Caki2 (cell line): ENCODE data around the gene RSBN1. TPM values are rescaled to one million over a fixed set of nuclear protein-coding genes. Genes with fewer than 3 reads are reported as not detected.

Experiments used
- DNase-seq: peaks from one replicate; pipeline ENCODE4 v3.0.0-alpha.2; 2015; ENCODE audit warnings: low read depth
- in situ Hi-C: cut with HindIII; loops from 2 replicates; pipeline ENCODE4 v1.10.0; 2016; ENCODE audit warnings: low sequenced_read_pairs, low pct_unique_long_range_greater_than_20kb, mixed read lengths
- total RNA-seq: library from RNA; depleted of rRNA; stranded (reverse); fragments of >200 nt; shearing (Covaris generic); gene quantifications from 2 replicates; pipeline ENCODE4 v1.2.3, GENCODE V29; 2014; ENCODE audit warnings: low replicate concordance

RSBN1 gene
- total RNA-seq, 1 experiment from 2014 or later = 6.1 TPM

DNA sequence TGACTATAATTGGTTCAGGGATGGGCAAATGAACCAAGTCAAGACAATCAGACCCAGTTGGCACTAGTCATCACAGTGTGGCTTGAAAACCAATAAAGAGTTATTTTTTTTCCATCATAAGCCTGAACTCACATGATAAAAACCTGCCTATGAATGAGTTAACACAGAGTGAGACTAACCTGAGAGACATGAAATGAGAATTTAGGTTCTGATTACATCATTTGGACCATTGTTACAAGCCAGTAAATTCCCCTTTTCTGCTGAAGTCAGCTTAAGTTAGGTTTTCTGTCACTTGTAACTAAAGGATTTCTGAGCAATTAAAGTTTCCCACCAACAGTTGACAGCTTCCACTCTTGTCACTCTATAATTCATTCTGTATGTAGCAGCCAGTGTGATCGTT is 9.6 kb upstream of the RSBN1 start:
- in situ Hi-C loops = no loop called here
- no peak for DNase-seq

DNA sequence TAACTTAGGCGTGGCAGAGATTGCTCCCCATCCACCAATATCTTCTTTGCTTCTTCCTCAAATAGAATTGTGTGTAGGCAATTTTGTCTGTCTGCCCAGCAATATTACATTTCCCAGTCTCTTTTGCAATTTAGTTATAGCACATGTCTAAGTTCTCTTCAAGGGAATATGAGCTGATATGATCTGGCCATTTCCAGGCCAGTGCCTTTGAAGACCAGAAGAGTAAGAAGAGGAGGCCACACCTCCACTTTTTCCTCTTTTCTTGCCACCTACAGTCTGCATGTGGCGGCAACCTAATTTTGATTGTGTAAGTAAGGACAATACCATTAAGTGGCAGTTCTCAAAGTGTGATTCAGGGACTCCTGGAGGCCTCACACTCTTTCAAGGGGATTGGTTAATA is 6.3 kb upstream of the RSBN1 start:
- in situ Hi-C loops = no loop called here

DNA sequence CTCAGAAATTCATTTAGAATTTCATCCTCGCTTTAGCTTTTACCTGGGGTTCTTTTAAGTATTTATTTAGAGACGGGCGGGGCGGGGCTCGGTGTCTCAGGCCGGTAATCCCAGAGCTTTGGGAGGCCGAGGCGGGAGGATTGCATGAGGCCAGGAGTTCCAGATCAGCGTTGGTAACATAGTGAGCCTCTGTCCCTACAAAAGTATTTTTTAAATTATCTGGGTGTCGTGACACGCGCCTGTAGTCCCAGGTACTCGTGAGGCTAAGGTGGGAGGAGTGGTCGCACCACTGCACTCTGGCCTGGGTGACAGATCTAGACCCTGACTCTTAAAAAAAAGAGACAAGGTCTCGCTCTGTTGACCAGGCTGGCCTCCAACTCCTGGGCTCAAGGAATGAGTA is 942 bp upstream of the RSBN1 start:
- in situ Hi-C loops = no loop called here
- DNase-seq = no peak

More for the DNA sequence above, 6.3 kb upstream of the RSBN1 start:
- no peak for DNase-seq

DNA sequence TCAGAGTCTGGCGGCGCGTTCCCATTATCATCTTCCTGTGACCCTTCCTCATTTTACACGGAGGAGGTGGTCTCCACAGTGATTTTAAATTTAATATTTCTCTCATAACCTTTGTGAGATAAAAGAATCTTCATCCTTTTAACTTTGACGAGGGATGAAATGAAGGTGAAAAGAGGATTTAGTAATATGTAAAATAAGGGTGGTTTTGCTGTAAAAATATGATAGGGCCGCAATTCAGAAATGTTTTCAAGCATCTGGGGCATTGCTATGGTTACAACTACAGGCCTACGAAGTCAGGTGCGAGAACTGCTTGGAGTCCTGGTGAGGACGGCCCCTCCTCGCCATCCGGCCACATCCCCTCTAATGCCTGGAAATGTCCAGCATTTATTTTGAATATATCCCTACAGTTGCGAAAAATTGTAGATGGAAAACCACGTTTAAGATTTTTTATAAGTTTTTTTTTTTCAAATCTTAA is 422 bp upstream of the RSBN1 start:
- in situ Hi-C loops = no loop called here

DNA sequence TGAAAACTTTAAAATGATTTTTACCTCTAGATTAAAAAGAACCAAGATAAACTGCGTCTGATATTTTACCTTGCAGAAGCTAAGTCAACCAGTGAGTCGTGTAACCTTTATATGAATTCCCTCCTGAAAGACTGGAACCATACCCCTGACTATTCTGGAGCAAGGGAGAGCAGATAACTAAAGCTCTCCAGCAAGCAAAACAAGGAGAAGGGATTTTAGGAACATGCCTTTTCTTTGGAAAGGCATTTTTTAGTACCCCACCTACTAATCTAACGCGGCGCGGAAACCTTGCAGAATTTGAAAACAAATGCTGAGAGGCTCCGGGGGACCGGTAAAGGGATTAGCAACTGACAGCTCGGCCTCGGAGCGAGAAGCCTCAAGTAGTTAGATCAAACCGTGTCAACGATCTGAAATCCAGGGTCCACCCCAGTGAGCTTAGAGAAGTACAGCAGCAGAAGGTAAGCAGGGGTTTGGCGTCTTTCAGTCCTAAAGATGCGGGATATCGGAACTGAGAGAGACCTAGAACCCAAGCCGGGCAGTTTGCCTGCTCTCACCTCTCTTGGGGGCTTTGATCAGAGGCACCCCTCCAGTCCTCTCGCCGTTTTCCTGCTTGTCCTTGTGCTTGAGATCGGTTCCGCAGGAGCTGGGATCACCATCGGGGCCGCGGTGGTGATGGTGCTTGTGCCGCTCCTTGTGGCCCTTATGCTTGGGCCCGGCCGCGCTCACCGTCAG is 954 bp downstream of the RSBN1 start:
- peak; percentile 33 for DNase-seq
- in situ Hi-C loops = no loop called here

More for the DNA sequence above, 422 bp upstream of the RSBN1 start:
- DNase-seq = no peak

DNA sequence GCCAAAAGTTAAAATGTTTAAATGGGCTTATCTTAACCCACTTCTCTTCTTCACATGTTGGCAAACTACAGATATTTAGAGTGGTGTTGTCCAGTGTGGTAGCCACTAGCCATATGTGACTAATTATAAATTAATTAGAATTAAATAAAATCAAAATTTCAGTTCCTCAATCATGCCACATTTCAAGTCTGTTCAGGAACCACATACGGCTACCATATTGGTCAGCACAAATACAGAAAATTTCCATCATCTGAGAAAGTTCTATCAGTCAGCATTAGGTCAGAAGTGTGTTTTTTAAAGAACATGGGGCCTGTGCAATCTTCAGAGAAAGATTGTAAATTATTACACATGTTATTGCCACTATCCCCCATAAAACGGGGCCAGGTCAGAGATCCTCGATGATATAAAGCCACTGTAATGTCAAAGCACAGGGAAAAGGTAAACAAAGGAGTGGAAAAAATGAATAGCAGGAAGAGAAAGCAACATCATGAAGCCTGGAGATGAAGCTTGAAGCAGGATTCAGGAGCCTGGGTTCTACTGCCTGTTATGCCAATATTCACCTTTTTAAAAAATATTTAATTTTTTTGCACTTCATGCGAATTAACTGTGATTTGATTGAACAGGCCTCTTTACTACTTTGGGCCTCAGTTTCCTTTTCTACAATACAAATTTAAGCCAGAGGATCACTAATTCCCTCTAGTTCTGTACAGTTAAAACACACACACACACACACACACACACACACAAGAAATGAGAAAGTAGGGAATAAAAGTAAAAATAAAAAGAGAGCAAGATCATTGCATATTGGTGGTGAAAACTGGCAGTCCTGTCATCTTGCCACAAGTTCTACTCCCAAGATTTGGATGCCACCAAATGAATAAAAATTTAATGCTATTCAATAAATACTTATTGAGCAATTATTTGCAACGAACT is 2.3 kb downstream of the RSBN1 start:
- in situ Hi-C loops = no loop called here
- DNase-seq = peak; percentile 43

DNA sequence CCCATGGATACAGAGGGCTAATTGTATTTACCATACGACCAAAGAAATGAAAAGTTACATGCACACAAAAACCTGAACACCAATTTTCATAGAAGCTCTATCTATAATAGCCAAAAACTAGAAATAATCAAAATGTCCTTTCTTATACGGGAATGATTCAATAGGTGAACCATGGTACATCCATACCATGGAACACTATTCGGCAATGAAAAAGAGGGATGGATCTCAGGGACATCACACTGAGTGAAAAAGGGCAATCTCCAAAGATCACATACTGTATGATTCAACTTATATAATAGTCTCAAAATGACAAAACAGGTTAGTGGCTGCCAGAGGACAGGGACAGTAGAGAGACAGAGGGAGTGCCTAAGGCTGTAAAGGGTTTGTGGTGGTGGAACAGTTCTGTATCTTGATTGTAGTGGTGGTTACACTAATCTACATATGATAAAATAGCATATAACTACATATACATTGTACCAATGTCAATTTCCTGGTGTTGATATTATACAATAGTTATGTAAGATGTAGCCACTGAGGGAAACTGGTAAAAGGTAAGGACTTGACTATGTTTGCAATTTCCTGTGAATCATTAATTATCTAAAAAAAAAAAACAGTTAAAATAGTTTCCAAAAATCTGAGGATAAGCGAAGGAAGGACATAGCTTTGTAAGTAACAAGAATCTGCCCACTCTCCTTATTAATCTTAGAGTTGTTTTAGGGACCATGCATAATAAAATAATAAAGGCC is 3.7 kb downstream of the RSBN1 start:
- no peak for DNase-seq
- in situ Hi-C loops = no loop called here

DNA sequence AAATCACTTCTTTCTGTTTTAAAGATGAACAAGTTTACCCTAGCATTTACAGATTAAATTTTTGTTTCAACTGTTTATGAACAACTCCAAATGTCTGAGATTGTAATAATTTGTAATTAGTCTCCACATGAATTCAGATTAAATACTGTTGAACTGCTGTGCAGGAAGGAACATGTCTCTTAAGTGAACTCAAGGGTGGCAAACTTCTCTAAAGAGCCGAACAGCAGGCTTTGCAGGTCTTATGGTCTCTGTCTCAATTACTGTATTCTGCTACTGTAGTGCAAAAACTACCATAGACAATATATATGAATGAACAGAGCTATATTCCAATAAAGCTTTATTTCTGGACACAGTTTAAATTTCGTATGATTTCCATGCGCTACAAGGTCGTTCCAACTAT is 6.6 kb downstream of the RSBN1 start:
- in situ Hi-C loops = no loop called here
- no peak for DNase-seq

DNA sequence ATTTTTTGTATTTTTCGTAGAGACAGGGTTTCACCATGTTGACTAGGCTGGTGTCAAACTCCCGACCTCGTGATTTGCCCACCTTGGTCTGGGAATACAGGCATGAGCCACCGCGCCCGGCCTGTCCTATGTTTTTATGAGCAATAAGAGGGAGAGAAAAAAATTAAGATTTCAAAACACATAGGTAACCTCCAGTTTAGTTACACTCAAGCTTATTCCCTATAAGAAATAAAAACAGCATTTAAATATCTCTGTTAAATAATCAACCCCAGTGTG is 7.1 kb downstream of the RSBN1 start:
- in situ Hi-C loops = no loop called here
- no peak for DNase-seq

DNA sequence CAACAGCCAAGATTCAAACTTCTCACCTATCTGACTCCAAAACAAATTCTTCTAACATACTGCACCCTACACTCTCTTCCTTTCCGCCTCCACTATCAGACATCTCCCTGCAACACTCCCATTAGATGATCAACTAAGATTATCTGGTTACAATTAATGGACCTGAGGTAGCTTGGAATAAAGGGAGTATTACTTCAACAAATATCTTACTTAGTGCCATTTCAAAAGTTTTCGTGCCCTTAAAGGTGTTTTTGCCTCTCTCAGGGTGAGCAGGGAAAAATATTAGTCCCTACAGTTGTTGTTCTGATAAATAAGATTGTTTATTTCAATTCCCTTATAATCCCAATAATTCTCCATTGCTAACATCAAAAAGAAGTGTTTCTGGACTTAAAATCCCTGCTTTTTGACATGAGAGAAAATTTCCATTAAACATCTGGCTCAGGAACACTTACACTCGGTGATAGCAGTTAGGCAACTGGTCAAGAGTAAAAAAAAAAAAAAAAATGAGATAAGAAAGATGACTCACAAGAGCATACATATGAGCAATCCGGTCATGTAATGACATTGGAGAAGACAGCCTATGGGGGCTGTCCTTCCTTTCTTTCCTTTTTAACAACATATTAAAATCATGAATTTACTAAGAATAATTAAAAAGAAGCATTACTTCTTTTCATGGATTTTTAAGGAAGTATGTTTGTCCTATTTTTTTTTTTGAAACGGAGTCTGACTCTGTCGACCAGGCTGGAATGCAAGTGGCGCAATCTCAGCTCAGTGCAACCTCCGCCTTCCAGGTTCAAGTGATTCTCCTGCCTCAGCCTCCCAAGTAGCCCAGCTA is 7.6 kb downstream of the RSBN1 start:
- peak; percentile 60 for DNase-seq
- in situ Hi-C loops = no loop called here

DNA sequence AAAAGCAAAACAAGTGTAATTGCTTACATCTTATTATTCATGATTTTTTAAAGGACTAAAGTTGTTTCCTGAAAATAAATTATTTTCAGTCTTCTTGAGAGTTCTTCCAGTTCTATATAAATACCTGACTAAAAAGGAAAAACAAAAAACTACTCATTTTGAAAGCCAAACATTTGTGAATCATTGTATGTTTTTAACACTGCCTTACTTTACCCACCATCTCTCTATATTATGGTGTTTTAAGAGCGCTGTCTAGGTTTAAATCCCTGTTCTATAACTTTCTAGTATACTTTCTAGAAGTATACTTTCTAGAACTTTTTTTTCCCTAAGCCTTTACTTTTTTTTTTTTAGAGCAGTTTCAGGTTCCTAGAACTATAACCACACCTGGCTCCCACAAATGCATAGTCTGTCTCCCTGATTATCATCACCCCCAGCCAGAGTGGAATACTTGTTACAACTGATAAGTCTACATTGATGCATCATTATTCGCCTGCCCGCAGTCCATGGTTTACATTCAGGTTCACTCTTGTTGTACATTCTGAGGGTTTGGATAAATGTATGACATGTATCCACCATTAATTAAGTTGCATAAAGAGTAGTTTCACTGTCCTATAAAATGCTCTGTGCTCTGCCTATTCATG is 9.8 kb downstream of the RSBN1 start:
- in situ Hi-C loops = no loop called here
- DNase-seq = no peak

DNA sequence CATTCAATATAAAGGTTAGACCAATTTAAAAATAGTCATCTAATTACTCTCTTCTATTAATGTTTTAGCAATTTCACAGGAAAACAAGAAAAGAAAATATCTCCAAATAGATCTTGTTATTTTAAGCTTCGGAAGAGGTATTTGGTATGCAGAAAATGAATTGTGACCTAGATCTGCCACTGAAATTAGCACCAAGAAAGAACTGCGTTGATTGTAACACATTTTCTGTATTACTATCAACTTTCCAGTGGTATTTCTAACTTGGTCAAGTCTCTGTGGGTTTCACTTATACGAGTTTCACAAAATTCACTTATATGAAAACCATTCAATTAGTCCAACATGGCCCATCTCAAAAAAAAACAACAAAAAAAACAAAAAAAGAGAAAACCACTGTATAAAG is 11.8 kb downstream of the RSBN1 start:
- in situ Hi-C loops = no loop called here
- DNase-seq = no peak

DNA sequence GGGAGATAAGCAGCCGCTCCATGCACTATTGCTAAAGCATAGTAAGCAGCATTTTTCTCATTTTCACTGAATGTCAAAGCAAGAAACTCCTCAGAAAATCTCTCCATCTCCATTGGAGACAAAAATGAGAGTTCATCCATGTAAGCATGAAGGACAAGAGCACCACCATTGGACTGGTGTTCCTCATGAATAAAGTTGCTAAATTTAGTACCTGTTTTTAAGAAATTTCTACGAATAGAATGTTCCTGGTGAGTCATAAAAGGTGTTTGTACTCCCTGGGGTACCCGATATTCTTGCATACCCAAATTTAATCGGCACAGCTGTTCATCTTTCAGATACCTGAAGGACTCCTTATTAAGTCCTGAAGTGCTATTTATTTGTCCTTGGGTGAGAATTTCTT is 14.8 kb downstream of the RSBN1 start:
- DNase-seq = no peak
- in situ Hi-C loops = no loop called here

DNA sequence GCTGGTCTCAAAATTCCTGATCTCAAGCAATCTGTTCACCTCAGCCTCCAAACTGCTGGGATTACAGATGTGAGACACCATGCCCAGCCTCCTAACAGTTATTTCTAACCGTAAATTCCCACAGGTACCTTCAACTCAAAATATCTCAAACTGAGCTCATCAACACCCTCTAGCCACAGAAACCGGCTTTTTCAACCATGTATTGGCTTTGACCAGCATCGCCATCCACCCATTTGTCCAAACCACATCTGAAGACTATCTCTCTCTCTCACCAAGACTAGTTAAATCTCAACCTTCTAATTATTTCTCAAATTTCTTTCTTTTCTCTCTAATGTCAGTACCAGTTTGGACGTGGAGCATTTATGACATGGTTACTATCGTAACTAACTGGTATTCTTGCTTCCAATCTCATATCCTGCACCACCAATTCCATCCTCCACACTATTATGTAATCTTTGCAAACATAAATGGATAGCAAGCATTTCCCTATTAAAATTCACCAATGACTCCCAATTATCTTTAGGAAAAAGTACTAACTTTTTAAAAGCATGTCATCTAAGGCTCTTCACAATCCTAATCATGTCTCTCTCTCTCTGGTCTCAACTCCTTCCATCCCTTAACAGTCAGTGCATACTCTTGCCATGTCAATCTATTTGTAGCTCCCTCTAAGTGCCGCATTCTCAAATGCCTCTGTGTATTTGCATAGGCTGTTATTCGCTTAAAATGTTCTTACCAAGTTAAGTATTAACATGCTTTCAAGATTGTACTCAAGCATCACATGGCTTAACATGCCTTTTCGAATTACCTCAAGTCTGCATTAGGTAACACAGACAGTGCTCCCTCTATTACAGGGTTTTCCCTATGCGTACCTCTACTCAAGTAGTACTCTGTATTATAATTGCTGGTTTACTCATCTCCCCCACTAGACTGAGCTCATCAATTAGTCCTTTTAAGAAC is 18.1 kb downstream of the RSBN1 start:
- no peak for DNase-seq
- in situ Hi-C loops = no loop called here

DNA sequence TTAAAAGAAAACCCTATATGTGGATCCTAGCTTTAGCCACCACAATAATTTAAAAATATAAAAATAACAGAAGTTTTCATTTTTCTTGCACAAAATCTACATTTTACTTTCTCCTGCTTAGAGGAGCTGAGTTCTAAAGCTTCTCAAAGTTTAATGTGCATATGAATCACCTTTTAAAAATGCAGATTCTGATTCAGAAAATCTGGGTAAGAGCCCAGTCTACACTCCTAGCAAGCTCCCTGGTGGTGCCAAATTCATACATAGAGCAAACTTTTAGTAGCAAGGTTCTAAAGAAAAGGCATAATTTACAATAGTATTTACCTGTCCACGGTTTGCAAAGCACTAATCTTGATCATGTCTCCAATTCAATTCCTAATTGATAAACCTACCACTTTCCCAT is 19.3 kb downstream of the RSBN1 start:
- DNase-seq = no peak

DNA sequence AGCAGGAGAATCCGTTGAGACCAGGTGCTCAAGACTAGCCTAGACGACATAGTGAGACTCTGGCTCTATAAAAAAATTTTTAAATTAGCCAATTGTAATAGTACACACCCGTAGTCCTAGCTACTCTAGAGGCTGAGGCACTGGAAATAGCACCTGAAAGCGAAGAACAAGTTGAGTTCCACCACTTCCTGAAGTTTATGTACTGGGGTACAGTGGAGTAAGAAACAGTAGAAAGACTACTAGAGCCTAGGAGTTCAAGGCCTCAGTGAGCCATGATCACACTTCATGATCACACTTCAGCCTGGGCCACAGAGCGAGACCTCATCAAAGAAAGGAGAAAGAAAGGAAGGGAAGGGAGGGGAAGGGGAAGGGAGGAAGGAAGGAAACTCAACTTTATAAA is 19.8 kb downstream of the RSBN1 start:
- in situ Hi-C loops = no loop called here
- no peak for DNase-seq

More for the DNA sequence above, 19.3 kb downstream of the RSBN1 start:
- in situ Hi-C loops = no loop called here

DNA sequence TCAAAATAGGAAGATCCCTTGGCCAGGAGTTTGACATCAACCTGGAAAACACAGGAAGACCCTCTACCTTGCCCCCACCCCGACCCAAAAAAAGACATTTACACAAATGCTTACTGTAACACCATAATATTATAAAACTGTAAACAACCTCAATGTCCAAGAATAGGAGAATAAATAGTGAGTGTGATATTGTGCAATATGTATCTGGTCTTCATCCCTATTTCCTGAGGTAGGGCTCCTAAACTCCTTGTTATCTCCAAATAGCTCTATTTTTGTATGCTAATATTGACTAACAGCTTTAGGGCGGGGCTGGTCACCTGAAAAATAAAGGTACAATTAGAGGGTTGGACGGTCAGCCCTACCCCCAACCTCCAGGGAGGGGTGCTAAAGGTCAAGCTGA is 23.5 kb downstream of the RSBN1 start:
- in situ Hi-C loops = no loop called here

More for the DNA sequence above, 23.5 kb downstream of the RSBN1 start:
- DNase-seq = no peak
